Measurements from ENCODE around the gene TIAM2. TPM values are rescaled to one million over a fixed set of nuclear protein-coding genes. Genes with fewer than 3 reads are reported as not detected.

The TIAM2 gene
- total and polyA plus RNA-seq, 2 experiments from 2014 or later: 14.2 to 24.4 TPM

- Histone ChIP-seq H3K36me3 (ENCODE audit: insufficient read depth) (no peaks in the 10 kb centered on the region), H3F3A (replicated peaks; ENCODE audit: low read depth) (no peaks in the 10 kb centered on the region), H3K4me1 (ENCODE audit: insufficient read depth) (no peaks in the 10 kb centered on the region; the same call in 1 of the 2 replicates), H3K27ac (ENCODE audit: low read depth) (0 out of 2 replicates have a peak overlapping the region, but pooled peaks have one; percentile 19), H2AFZ (no peak overlapping the region), H3K27me3 (ENCODE audit: insufficient read depth) (no peaks in the 10 kb centered on the region), H3K4me3 (no peak overlapping the region), H3K79me2 (replicated peaks; ENCODE audit: insufficient read depth) (0 out of 2 replicates have a peak, but pooled peaks cover 7% of the 10 kb centered on the region), H4K20me1 (replicated peaks; ENCODE audit: insufficient read depth) (no peaks in the 10 kb centered on the region), H3K4me2 (no peak overlapping the region), H3K9me2 (ENCODE audit: insufficient read depth) (no peaks in the 10 kb centered on the region)
- no peaks in the 10 kb centered on the region; the same call in 2 of the 3 replicates for H3K36me3 Mint-ChIP-seq (ENCODE audit: low read depth)
- TF ChIP-seq ZNF331 (CRISPR knock-in tag; IDR thresholded peaks at IDR 0.05; ENCODE audit: low read depth): no peak
- TF ChIP-seq REST (IDR thresholded peaks at IDR 0.05; ENCODE audit: unreplicated experiment): no peak
- no peak for TF ChIP-seq CREB1 (CRISPR knock-in tag; IDR thresholded peaks at IDR 0.05; ENCODE audit: low read depth)
- no peak for TF ChIP-seq EZH2 (IDR thresholded peaks at IDR 0.05; ENCODE audit: low read depth, unreplicated experiment)
- TF ChIP-seq NANOG (IDR thresholded peaks at IDR 0.05; ENCODE audit: borderline replicate concordance): no peak
- TF ChIP-seq EZH2phosphoT487 (IDR thresholded peaks at IDR 0.05; ENCODE audit: unreplicated experiment): no peak
- no peak for TF ChIP-seq ZNF114 (CRISPR knock-in tag; IDR thresholded peaks at IDR 0.05)
- no peak for TF ChIP-seq STAT1 (IDR thresholded peaks at IDR 0.05; ENCODE audit: unreplicated experiment)
- TF ChIP-seq ZNF462 (CRISPR knock-in tag; IDR thresholded peaks at IDR 0.05): no peak
- no peak for TF ChIP-seq CTCF (conservative IDR thresholded peaks at IDR 0.05; ENCODE audit: low read depth in 2 of 2)
- no peak for TF ChIP-seq POLR2AphosphoS5 (IDR thresholded peaks at IDR 0.05; ENCODE audit: low read depth)
- no peak for TF ChIP-seq JUNB (IDR thresholded peaks at IDR 0.05; ENCODE audit: unreplicated experiment)
- TF ChIP-seq, protein P1, sequence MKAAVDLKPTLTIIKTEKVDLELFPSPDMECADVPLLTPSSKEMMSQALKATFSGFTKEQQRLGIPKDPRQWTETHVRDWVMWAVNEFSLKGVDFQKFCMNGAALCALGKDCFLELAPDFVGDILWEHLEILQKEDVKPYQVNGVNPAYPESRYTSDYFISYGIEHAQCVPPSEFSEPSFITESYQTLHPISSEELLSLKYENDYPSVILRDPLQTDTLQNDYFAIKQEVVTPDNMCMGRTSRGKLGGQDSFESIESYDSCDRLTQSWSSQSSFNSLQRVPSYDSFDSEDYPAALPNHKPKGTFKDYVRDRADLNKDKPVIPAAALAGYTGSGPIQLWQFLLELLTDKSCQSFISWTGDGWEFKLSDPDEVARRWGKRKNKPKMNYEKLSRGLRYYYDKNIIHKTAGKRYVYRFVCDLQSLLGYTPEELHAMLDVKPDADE (IDR thresholded peaks at IDR 0.05): no peak
- DNase-seq (ENCODE audit: low spot score) (no peak), ATAC-seq (no peak)
- no peaks in the 10 kb centered on the region for H3K9me3 Mint-ChIP-seq
- no peak overlapping the region for H3K4me3 Mint-ChIP-seq
- H3K27me3 Mint-ChIP-seq (ENCODE audit: insufficient read depth, low read depth, poor library complexity): peaks cover 3% of the 10 kb centered on the region
- peaks cover 12% of the 10 kb centered on the region for H3K4me1 Mint-ChIP-seq
- H3K27ac Mint-ChIP-seq: no peak overlapping the region
These were observed 55.2 kb downstream of the TIAM2 start for GRCh38 chr6:155050311-155050710.
